Heart left ventricle (tissue), 16 donors: ENCODE measurements around the gene IQGAP2. TPM values are rescaled to one million over a fixed set of nuclear protein-coding genes. Genes with fewer than 3 reads are reported as not detected.

Experiments
- ATAC-seq, 4 donors: fragments of 200-7000 bp; cut with Tn5 transposase; one replicate each; pipeline ENCODE4 v1.9.1; 2020 to 2022; ENCODE audit warnings: moderate library complexity in 4 of 4, mild to moderate bottlenecking in 3 of 4, moderate number of reproducible peaks in 1 of 4
- DNase-seq, 5 donors: peaks; one replicate each; pipeline ENCODE4 v3.0.0-alpha.2; 2020
- H3K27ac ChIP-seq, 12 donors: fragments of 200-600 bp; sonication (generic) in 4 of 12; one replicate each; pipeline versions ENCODE4 v1.5.0 to v1.8.0; 2016 to 2022; ENCODE audit warnings: mild to moderate bottlenecking in 2 of 12
- H3K27me3 ChIP-seq, 9 donors: fragments of 200-600 bp; sonication (generic) in 2 of 9; one replicate each; pipeline versions ENCODE4 v1.5.1 to v1.8.0; 2016 to 2022; ENCODE audit warnings: mild to moderate bottlenecking in 3 of 9
- H3K36me3 ChIP-seq, 9 donors: fragments of 200-600 bp; sonication (generic) in 2 of 9; one replicate each; pipeline versions ENCODE4 v1.5.0 to v1.8.0; 2018 to 2022; ENCODE audit warnings: mild to moderate bottlenecking in 2 of 9
- H3K4me1 ChIP-seq, 12 donors: fragments of 200-600 bp; sonication (generic) in 4 of 12; one replicate each; pipeline versions ENCODE4 v1.5.0 to v1.8.0; 2016 to 2022; ENCODE audit warnings: mild to moderate bottlenecking in 3 of 12
- H3K4me3 ChIP-seq, 12 donors: fragments of 200-600 bp; sonication (generic) in 4 of 12; one replicate each; pipeline versions ENCODE4 v1.5.0 to v1.8.0; 2017 to 2022; ENCODE audit warnings: mild to moderate bottlenecking in 9 of 12, moderate library complexity in 4 of 12
- H3K9me3 ChIP-seq, 12 donors: fragments of 200-600 bp; sonication (generic) in 4 of 12; one replicate each; pipeline versions ENCODE4 v1.5.0 to v1.8.0; 2016 to 2022; ENCODE audit warnings: mild to moderate bottlenecking in 1 of 12
- POLR2A ChIP-seq, 2 donors: fragments of 450-650 bp; IDR thresholded peaks; one replicate each; pipeline ENCODE4 v1.6.1; 2017; ENCODE audit warnings: antibody characterized with exemption in 2 of 2, mild to moderate bottlenecking in 2 of 2, moderate library complexity in 2 of 2
- WGBS, 4 donors: extraction: QIAGEN DNeasy Blood & Tissue Kit in 2 of 4; methylation state at CpG; one replicate each; pipeline versions ENCODE4 v1.1.5 to v1.1.7; 2013 to 2018; 5-methylcytosine and 5-hydroxymethylcytosine counted together
- intact Hi-C, 10 donors: fragments of 100-400 bp; cut with DNase I; formaldehyde crosslinking; loops; one replicate each; pipeline versions ENCODE4 v1.11.1 to v1.14.2; 2022
- polyA plus RNA-seq, 2 donors: library from polyadenylated mRNA; stranded (reverse); fragments of 200-250 nt; gene quantifications; one replicate each; pipeline ENCODE4 v1.2.3, GENCODE V29; 2013
- total RNA-seq, 9 donors: library from RNA; depleted of rRNA in 2 of 9; stranded (reverse); fragments of >200 nt in 2 of 9; fragmentation: NEBNext Ultra II Directional in 3 of 9; extraction: Animal tissue kit (Norgen Biotek cat#: 25700) in 3 of 9; gene quantifications; one replicate each; pipeline versions ENCODE4 v1.1.0 to v1.2.4, GENCODE V29; 2016 to 2023
- TF ChIP-seq, protein P1 (sequence below), 12 donors: fragments of 200-600 bp; sonication (generic) in 4 of 12; IDR thresholded peaks; one replicate each; pipeline versions ENCODE4 v1.5.0 to v1.8.0; 2018 to 2022; ENCODE audit warnings: antibody characterized with exemption in 12 of 12, mild to moderate bottlenecking in 5 of 12
- donor health status: ischemic (EF 13 %, LVEDD 7.1; RV severe dilation, severe dysfunction).
- donor health status: healthy with polysubstance abuse.
- donor health status: DM: no; HTN: yes; CAD: no.
- donor health status: DM: no; HTN: no; CAD: no.
- donor health status: ischemic (EF 25% LVEDD 6.9; RV normal size, moderate dysfunction).
- donor health status: ischemic (EF 25% LVEDD 5.7; RV mildly dilated, moderate dysfunction).
- donor health status: healthy.
- donor health status: DM: yes; HTN: yes; CAD: no.
- donor health status: ischemic (EF 35%, LVEDD 5.7; RV mildly dilated, moderate dysfunction).
- donor health status: nonischemic (EF 11% LVEDD 7.7; RV severe dilation, severe dysfunction).
- donor health status: DM: yes; HTN: yes; CAD: no.
- donor health status: PGD.
- donor health status: ischemic (EF 29% LVEDD 5.4; RV normal size, mild dysfunction).
- donor health status: nonischemic (EF 23%, LVEDD 6.1; RV moderate dilation, normal function).

IQGAP2 gene
- total and polyA plus RNA-seq, 11 donors, result 1.7 to 35.4 (median 6.1) TPM

DNA sequence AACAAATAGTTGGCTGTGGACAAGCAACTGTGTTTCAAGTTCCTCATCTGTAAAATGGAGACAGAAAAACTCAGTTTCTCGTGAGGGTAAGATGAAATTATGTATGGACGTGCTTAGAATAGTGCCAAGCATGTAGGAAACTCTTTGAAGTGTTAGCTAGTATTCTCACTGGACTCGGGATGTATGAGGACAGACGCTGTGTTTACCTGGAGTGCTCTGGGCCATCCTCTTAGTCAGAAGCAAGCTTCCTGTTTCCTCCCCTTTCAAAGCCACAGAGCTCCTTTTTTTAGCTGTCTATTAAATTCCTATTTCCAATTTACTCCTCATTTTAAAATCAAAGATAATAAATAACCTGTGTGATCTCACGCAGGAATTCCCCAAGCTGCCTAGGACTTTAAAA, 23.8 kb upstream of the IQGAP2 start:
- WGBS, 4 donors, result 53 to 65% (median 57%) methylated on average over 5 of the region's 5 CpGs
- Histone ChIP-seq H3K36me3 (no peaks in the 10 kb centered on the region), H3K4me3 (no peak overlapping the region), H3K27ac (no peak overlapping the region), H3K9me3 (no peaks in the 10 kb centered on the region), H3K27me3 (no peaks in the 10 kb centered on the region), H3K4me1 (no peaks in the 10 kb centered on the region)
- ATAC-seq, result no peak
- no peak for DNase-seq
- intact Hi-C loops, result no loop called here
- TF ChIP-seq, protein P1, sequence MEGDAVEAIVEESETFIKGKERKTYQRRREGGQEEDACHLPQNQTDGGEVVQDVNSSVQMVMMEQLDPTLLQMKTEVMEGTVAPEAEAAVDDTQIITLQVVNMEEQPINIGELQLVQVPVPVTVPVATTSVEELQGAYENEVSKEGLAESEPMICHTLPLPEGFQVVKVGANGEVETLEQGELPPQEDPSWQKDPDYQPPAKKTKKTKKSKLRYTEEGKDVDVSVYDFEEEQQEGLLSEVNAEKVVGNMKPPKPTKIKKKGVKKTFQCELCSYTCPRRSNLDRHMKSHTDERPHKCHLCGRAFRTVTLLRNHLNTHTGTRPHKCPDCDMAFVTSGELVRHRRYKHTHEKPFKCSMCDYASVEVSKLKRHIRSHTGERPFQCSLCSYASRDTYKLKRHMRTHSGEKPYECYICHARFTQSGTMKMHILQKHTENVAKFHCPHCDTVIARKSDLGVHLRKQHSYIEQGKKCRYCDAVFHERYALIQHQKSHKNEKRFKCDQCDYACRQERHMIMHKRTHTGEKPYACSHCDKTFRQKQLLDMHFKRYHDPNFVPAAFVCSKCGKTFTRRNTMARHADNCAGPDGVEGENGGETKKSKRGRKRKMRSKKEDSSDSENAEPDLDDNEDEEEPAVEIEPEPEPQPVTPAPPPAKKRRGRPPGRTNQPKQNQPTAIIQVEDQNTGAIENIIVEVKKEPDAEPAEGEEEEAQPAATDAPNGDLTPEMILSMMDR (IDR thresholded peaks at IDR 0.05), result no peak
- TF ChIP-seq POLR2A (IDR thresholded peaks at IDR 0.05), result no peak

DNA sequence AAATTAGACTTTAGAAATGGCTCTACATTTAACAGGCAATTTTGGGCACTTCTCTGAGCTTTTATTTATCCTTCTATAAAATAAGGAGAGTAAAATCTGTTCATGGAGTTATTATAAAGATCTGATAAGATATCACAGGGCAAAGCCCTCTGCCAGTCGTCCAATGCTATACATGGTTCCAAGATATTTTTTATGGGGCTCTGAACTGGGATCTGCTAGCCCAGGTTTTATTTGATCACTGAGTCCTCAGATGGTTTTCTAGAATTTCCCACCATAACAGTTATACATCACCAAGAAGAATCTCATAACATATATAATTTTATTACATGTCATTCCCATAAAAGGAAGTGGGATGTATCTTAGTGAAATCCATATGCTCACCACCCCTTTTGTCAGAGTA, 23.2 kb upstream of the IQGAP2 start:
- no peak overlapping the region for H3K4me3 ChIP-seq
- H3K4me1 ChIP-seq, result no peaks in the 10 kb centered on the region
- intact Hi-C loops, result no loop called here
- H3K27me3 ChIP-seq, result no peaks in the 10 kb centered on the region
- no peaks in the 10 kb centered on the region for H3K36me3 ChIP-seq
- H3K9me3 ChIP-seq, result no peaks in the 10 kb centered on the region
- ATAC-seq, result no peak
- TF ChIP-seq, protein P1 (IDR thresholded peaks at IDR 0.05), result no peak
- no peak for TF ChIP-seq POLR2A (IDR thresholded peaks at IDR 0.05)
- no peak for DNase-seq
- WGBS, 4 donors, result 65 to 78% (median 71%) methylated on average over 1 of the region's 1 CpG
- H3K27ac ChIP-seq, result no peak overlapping the region

DNA sequence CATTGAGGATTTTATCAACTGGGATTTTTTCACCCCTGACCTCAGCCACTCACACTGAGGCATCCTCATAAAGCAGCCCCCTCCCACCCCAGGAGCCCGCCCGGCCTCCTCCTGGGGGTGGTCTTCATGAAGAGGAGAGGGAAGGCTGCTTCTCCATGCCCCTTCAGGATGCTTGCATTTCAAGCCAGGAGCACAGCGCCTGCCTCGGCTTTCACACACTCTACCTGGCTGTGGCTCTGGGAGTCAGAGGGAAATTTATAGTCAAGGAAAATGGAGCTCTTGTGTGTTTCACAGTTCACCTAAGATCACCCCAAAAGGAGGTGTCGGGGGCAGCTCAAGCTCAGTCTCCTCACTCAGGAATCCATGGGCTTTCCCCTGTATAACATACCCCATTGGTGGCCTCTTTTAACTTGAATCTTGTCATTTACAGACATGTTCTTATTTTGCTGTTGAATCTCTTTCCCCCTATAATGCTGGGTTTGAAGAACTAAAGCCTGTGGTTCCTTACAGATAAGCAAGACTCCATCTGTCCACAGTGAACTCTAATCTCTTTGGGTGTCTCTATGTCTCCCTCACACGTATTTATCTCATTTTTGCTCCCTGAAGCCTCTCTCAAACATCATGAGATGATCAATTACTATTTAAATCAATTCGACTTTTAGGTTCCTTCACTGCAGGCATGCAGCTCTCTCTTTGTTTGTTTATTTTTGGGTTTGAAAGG, 22.6 kb upstream of the IQGAP2 start:
- Histone ChIP-seq H3K36me3 (no peaks in the 10 kb centered on the region), H3K27ac (no peak overlapping the region), H3K4me1 (no peaks in the 10 kb centered on the region), H3K9me3 (no peaks in the 10 kb centered on the region), H3K4me3 (no peak overlapping the region), H3K27me3 (no peaks in the 10 kb centered on the region)
- TF ChIP-seq, protein P1 (IDR thresholded peaks at IDR 0.05), result no peak
- TF ChIP-seq POLR2A (IDR thresholded peaks at IDR 0.05), result no peak
- intact Hi-C loops, result no loop called here
- no peak for ATAC-seq
- 63 to 77% (median 71%) methylated on average over 7 of the region's 7 CpGs for WGBS, 4 donors
- no peak for DNase-seq

DNA sequence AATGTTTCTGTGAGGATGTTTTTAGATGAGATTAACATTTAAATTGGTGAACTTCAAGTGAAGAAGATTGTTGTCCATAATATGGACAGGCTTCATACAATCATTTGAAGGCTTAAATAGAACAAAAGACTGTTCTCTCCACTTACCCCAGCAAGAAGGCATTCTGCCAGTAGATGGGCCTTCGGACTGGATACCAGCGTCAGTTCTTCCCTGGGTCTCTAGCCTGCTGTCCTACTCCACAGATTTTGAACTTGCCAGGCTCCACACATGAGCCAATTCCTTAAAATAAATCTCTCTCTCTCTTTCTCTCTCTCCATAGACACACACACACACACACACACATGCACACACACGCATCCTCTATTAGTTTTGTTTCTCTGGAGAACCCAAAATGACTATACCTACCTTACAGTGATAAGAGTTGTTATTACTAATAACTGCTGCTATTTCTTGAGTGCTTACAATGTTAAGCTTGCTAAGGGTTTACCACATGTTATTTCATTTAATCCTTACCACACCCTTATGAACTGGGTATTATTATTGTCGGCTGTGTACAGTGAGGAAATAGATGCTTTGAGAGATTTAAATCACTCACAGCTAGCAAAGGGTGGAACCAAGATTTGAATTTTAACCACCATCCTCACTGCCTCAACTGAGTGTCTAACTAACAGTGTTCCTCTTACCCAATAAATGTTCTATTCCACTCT, 19.8 kb upstream of the IQGAP2 start:
- no peak overlapping the region for H3K27ac ChIP-seq
- TF ChIP-seq, protein P1 (IDR thresholded peaks at IDR 0.05), result no peak
- TF ChIP-seq POLR2A (IDR thresholded peaks at IDR 0.05), result no peak
- ATAC-seq, result no peak
- no peaks in the 10 kb centered on the region for H3K36me3 ChIP-seq
- no peak overlapping the region for H3K4me3 ChIP-seq
- DNase-seq, result no peak
- intact Hi-C loops, result no loop called here
- H3K4me1 ChIP-seq, result no peaks in the 10 kb centered on the region
- H3K27me3 ChIP-seq, result no peaks in the 10 kb centered on the region
- WGBS, 4 donors, result 60 to 88% (median 73%) methylated on average over 4 of the region's 4 CpGs
- no peaks in the 10 kb centered on the region for H3K9me3 ChIP-seq
